Panc1 (cell line): Measurements from ENCODE around the gene LIPH. TPM values are rescaled to one million over a fixed set of nuclear protein-coding genes. Genes with fewer than 3 reads are reported as not detected.

Experiments
- ATAC-seq: fragments of 200-7000 bp; cut with Tn5 transposase; 2 replicates; pipeline ENCODE4 v1.9.1; 2020; ENCODE audit warnings: mild to moderate bottlenecking, moderate library complexity
- BruUV-seq: library from RNA; stranded (reverse); fragments of 400-500 nt; replicated peaks from 2 replicates; lab custom pipeline; 2021; lab: Mats Ljungman, UMichigan
- CTCF ChIA-PET: fragments of 300-600 bp; sonication (Branson Sonifier 250); formaldehyde crosslinking; loops from one replicate; lab custom pipeline; 2022; ENCODE audit warnings: antibody characterized with exemption; lab: Charles Lee
- POLR2A ChIA-PET: fragments of 300-600 bp; sonication (Branson Sonifier 250); formaldehyde crosslinking; loops from one replicate; lab custom pipeline; 2022; ENCODE audit warnings: antibody characterized with exemption; lab: Charles Lee
- DNase-seq: peaks from one replicate; pipeline ENCODE4 v3.0.0-alpha.2; 2010; ENCODE audit warnings: low read depth, low spot score
- H3K27ac ChIP-seq: 2 replicates; pipeline ENCODE4 v1.5.1; 2011; ENCODE audit warnings: mild to moderate bottlenecking, low read length, inconsistent platforms
- H3K27me3 ChIP-seq: fragments of 200-500 bp; sonication (Bioruptor generic); 2 replicates; pipeline ENCODE4 v1.6.0; 2014; ENCODE audit warnings: low read length, inconsistent platforms; ENCODE audit not compliant: control insufficient read depth, insufficient read depth
- H3K36me3 ChIP-seq: fragments of 200-500 bp; sonication (Bioruptor generic); 2 replicates; pipeline ENCODE4 v1.5.1; 2014; ENCODE audit warnings: inconsistent platforms, mild to moderate bottlenecking, low read length, moderate library complexity; ENCODE audit not compliant: control insufficient read depth, insufficient read depth
- H3K4me1 ChIP-seq: 2 replicates; pipeline ENCODE4 v1.5.1; 2011; ENCODE audit warnings: inconsistent platforms, mild to moderate bottlenecking, low read length, moderate library complexity; ENCODE audit not compliant: control insufficient read depth, insufficient read depth
- H3K4me3 ChIP-seq, 2 experiments: 2 replicates each; pipeline ENCODE4 v1.5.1; 2011 to 2012; ENCODE audit warnings: low read depth in 2 of 2, low read length in 2 of 2, mild to moderate bottlenecking in 2 of 2, inconsistent platforms in 1 of 2, moderate library complexity in 1 of 2
- H3K9me3 ChIP-seq: fragments of 200-500 bp; sonication (Bioruptor generic); 2 replicates; pipeline ENCODE4 v1.5.1; 2014; ENCODE audit warnings: low read depth, mild to moderate bottlenecking, inconsistent platforms, low read length, moderate library complexity; ENCODE audit not compliant: control insufficient read depth, insufficient read depth
- POLR2AphosphoS5 ChIP-seq: IDR thresholded peaks from 2 replicates; pipeline ENCODE4 v1.6.1; 2012; ENCODE audit warnings: mild to moderate bottlenecking, low read depth, low read length, moderate library complexity
- SIN3A ChIP-seq: IDR thresholded peaks from 2 replicates; pipeline ENCODE4 v1.6.1; 2012; ENCODE audit warnings: low read depth, mild to moderate bottlenecking, low read length, moderate library complexity, borderline replicate concordance; ENCODE audit not compliant: insufficient read depth
- TCF7L2 ChIP-seq: IDR thresholded peaks from 2 replicates; pipeline ENCODE4 v1.6.1; 2011; ENCODE audit warnings: mild to moderate bottlenecking, low read depth, low read length, inconsistent platforms
- in situ Hi-C: cut with HindIII; loops from 2 replicates; pipeline ENCODE4 v1.10.0; 2016; ENCODE audit warnings: low sequenced_read_pairs, low pct_unique_long_range_greater_than_20kb
- intact Hi-C: fragments of 100-400 bp; cut with micrococcal nuclease; formaldehyde crosslinking; loops from one replicate; pipeline ENCODE4 v1.10.0; 2022; ENCODE audit not compliant: unreplicated experiment
- total RNA-seq: library from RNA; stranded (reverse); gene quantifications from one replicate; pipeline ENCODE4 v1.2.1, GENCODE V29; 2021; ENCODE audit not compliant: unreplicated experiment
- TF ChIP-seq, protein P1 (sequence below), 2 experiments: IDR thresholded peaks; 2 replicates each; pipeline ENCODE4 v1.6.1; 2011 to 2012; ENCODE audit warnings: low read depth in 2 of 2, control low read depth in 1 of 2, low read length in 1 of 2, mild to moderate bottlenecking in 1 of 2, moderate library complexity in 1 of 2; ENCODE audit not compliant: insufficient read depth in 1 of 2
- TF ChIP-seq, protein P2 (sequence below): fragments of 450-650 bp; IDR thresholded peaks from 2 replicates; pipeline ENCODE4 v1.5.1; 2017; ENCODE audit warnings: mild to moderate bottlenecking

LIPH gene
- total RNA-seq, 1 experiment from 2014 or later = 19.9 TPM

DNA sequence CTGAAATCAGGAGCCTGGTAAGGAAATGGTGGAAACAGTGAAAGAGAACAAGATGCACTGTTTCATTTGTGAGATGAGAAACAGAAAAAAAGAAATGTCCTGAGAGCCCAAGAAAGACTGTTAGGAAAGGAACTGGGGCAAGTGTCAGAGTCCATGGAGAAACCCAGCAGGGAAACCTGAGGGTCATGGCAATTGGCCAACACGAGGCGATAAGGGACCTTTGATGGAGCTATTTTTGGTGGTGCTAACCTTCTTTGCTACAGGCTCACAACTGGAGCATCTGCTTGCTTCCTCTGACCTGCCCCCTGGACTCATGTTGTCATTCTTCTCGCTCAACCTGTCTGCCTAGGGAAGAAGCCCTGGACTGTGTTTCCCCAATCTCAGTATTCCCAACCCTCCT lies 49.4 kb downstream of the LIPH start:
- DNase-seq (no peak), ATAC-seq (no peak)
- Histone ChIP-seq H3K4me1 (no peaks in the 10 kb centered on the region), H3K27me3 (no peaks in the 10 kb centered on the region), H3K9me3 (no peaks in the 10 kb centered on the region; the same call in 1 of the 2 replicates), H3K4me3 (no peak overlapping the region), H3K27ac (no peak overlapping the region), H3K36me3 (no peaks in the 10 kb centered on the region)
- intact Hi-C loops (no loop called here), in situ Hi-C loops (no loop called here)
- TF ChIP-seq POLR2AphosphoS5 (no peak), SIN3A (no peak), TCF7L2 (no peak)
- TF ChIP-seq, protein P1, sequence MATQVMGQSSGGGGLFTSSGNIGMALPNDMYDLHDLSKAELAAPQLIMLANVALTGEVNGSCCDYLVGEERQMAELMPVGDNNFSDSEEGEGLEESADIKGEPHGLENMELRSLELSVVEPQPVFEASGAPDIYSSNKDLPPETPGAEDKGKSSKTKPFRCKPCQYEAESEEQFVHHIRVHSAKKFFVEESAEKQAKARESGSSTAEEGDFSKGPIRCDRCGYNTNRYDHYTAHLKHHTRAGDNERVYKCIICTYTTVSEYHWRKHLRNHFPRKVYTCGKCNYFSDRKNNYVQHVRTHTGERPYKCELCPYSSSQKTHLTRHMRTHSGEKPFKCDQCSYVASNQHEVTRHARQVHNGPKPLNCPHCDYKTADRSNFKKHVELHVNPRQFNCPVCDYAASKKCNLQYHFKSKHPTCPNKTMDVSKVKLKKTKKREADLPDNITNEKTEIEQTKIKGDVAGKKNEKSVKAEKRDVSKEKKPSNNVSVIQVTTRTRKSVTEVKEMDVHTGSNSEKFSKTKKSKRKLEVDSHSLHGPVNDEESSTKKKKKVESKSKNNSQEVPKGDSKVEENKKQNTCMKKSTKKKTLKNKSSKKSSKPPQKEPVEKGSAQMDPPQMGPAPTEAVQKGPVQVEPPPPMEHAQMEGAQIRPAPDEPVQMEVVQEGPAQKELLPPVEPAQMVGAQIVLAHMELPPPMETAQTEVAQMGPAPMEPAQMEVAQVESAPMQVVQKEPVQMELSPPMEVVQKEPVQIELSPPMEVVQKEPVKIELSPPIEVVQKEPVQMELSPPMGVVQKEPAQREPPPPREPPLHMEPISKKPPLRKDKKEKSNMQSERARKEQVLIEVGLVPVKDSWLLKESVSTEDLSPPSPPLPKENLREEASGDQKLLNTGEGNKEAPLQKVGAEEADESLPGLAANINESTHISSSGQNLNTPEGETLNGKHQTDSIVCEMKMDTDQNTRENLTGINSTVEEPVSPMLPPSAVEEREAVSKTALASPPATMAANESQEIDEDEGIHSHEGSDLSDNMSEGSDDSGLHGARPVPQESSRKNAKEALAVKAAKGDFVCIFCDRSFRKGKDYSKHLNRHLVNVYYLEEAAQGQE (IDR thresholded peaks at IDR 0.05; ENCODE audit: insufficient read depth in 1 of 2, low read depth in 2 of 2, low read length in 1 of 2) = no peak
- TF ChIP-seq, protein P2, sequence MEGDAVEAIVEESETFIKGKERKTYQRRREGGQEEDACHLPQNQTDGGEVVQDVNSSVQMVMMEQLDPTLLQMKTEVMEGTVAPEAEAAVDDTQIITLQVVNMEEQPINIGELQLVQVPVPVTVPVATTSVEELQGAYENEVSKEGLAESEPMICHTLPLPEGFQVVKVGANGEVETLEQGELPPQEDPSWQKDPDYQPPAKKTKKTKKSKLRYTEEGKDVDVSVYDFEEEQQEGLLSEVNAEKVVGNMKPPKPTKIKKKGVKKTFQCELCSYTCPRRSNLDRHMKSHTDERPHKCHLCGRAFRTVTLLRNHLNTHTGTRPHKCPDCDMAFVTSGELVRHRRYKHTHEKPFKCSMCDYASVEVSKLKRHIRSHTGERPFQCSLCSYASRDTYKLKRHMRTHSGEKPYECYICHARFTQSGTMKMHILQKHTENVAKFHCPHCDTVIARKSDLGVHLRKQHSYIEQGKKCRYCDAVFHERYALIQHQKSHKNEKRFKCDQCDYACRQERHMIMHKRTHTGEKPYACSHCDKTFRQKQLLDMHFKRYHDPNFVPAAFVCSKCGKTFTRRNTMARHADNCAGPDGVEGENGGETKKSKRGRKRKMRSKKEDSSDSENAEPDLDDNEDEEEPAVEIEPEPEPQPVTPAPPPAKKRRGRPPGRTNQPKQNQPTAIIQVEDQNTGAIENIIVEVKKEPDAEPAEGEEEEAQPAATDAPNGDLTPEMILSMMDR = no peak
- POLR2A ChIA-PET = no interaction called here
- CTCF ChIA-PET = no interaction called here
- BruUV-seq = no TSS peak

DNA sequence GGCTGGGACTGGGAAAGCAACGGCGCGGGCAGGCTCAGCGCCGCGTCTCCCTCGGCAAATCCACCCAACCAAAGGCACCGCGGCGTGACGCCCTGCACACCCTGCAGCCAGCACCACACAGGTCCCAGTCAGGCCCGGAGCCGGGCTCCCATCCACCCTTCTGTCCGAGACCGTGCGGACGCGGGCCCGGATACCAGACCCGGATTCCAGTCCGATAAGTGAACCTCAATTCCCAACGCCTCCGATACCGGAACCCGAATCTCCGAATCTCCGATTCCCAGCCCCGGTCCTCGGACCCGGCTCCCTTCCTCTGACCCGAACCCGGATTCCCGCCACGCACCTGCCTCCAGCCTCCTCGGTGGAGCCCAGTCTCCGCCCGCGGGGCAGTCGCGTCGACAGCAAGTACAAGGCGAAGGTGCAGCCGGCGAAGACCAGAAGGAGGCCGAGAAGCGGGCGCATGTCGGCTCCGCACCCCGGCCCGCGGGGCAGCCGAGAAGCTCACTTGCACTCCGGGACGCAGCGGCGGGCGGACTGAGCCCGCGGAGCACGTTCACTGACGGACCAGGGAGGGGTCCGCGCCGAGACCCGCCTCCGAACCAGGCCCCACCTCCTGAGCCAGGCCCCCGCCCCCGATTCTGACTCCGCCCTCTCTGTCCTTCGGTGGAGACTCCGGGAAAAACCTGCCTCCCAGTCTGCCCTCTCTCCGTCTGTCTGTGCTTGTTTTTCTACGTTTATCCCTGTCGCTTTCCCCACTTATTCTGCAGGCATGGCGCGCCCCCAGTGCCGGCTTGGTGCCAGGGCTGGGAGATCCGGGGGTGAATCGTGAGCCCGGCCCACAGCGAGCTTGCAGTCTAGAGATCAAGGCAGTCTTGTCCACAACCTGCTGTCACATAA lies 53.6 kb downstream of the LIPH start, which contains the start of gene TMEM41A:
TMEM41A (minus strand) TSS at position 533 of the 894 bp plus-strand sequence; CDS start at position 459, 74 bp downstream.
- Histone ChIP-seq H3K4me1 (peaks cover 11% of the 10 kb centered on the region), H3K9me3 (no peaks in the 10 kb centered on the region; the same call in 1 of the 2 replicates), H3K27me3 (no peaks in the 10 kb centered on the region), H3K4me3 (peak within 1 kb of the TSS; percentile 91 to 96), H3K36me3 (peaks cover 13% of the 10 kb centered on the region), H3K27ac (peak within 1 kb of the TSS; percentile 86)
- in situ Hi-C loops = no loop called here
- ChIA-PET CTCF (interaction anchor here (1.1 kb wide), 1 partner anchor 284 kb away, joined by 4 read pairs; no protein-coding TSS in a partner anchor), POLR2A (interaction anchor here (0.6 kb wide), 1 partner anchor 301 kb away, joined by 5 read pairs; no protein-coding TSS in a partner anchor)
- intact Hi-C loops = loop anchor here (5.0 kb wide), 1 partner anchor 54 kb away; the partner anchor contains the start of gene LIPH
- peak; percentile 98 for ATAC-seq
- BruUV-seq = TSS peak; percentile 58
- TF ChIP-seq TCF7L2 (peak; percentile 64; the same call in 1 of the 2 replicates), POLR2AphosphoS5 (peak; percentile 89), SIN3A (peak; percentile 94; the same call in 1 of the 2 replicates)
- TF ChIP-seq, protein P1 (IDR thresholded peaks at IDR 0.05; ENCODE audit: insufficient read depth in 1 of 2, low read depth in 2 of 2, low read length in 1 of 2) = peak in 1 of 2 experiments; percentile 71; a peak in 1 of 4 replicates
- TF ChIP-seq, protein P2 = no peak; the same call in 1 of the 2 replicates
- no peak for DNase-seq
